IMR-90 (cell line): ENCODE data around the gene RYR3. TPM values are rescaled to one million over a fixed set of nuclear protein-coding genes. Genes with fewer than 3 reads are reported as not detected.

Experiments
- ATAC-seq: fragments of 200-7000 bp; cut with Tn5 transposase; 2 replicates; pipeline ENCODE4 v1.9.1; 2020; ENCODE audit warnings: low read depth, mild to moderate bottlenecking, moderate library complexity
- BruUV-seq: library from RNA; stranded (reverse); fragments of 400-500 nt; replicated peaks from 2 replicates; lab custom pipeline; 2021; lab: Mats Ljungman, UMichigan
- CTCF ChIA-PET: fragments of 300-600 bp; formaldehyde crosslinking; extraction: SDS; loops from one replicate; lab custom pipeline; 2021; ENCODE audit warnings: antibody characterized with exemption; lab: Yijun Ruan, JAX
- POLR2A ChIA-PET: fragments of 300-600 bp; sonication (Branson Sonifier 250); formaldehyde crosslinking; loops from one replicate; lab custom pipeline; 2022; ENCODE audit warnings: antibody characterized with exemption; ENCODE audit not compliant: unreplicated experiment; lab: Charles Lee
- DNase-seq: peaks from one replicate; pipeline ENCODE4 v3.0.0; 2013
- H2AFZ ChIP-seq: replicated peaks from 2 replicates; pipeline ENCODE3; 2013; ENCODE audit warnings: low read length, mild to moderate bottlenecking; ENCODE audit not compliant: poor library complexity
- H2AK5ac ChIP-seq: 2 replicates; pipeline ENCODE4 v1.6.1; 2013; ENCODE audit warnings: low read depth, low read length, inconsistent platforms
- H2AK9ac ChIP-seq: replicated peaks from 2 replicates; pipeline ENCODE3; 2013; ENCODE audit warnings: mild to moderate bottlenecking, low read depth, low read length, moderate library complexity; ENCODE audit not compliant: poor library complexity
- H2BK120ac ChIP-seq: 2 replicates; pipeline ENCODE4 v1.6.1; 2013; ENCODE audit warnings: low read depth, low read length, inconsistent platforms
- H2BK15ac ChIP-seq: 3 replicates; pipeline ENCODE4 v1.6.1; 2013; ENCODE audit warnings: low read depth, low read length, inconsistent platforms
- H2BK20ac ChIP-seq: 2 replicates; pipeline ENCODE4 v1.6.1; 2013; ENCODE audit warnings: low read depth, mild to moderate bottlenecking, inconsistent platforms, low read length, moderate library complexity
- H2BK5ac ChIP-seq: 2 replicates; pipeline ENCODE4 v1.6.1; 2013; ENCODE audit warnings: mild to moderate bottlenecking, low read depth, low read length, inconsistent platforms; ENCODE audit not compliant: poor library complexity, severe bottlenecking
- H3K14ac ChIP-seq: replicated peaks from 2 replicates; pipeline ENCODE4 v1.6.1; 2013; ENCODE audit warnings: low read depth, low read length, inconsistent platforms
- H3K18ac ChIP-seq: 2 replicates; pipeline ENCODE4 v1.6.1; 2013; ENCODE audit warnings: low read depth, low read length, control low read depth
- H3K23ac ChIP-seq: 2 replicates; pipeline ENCODE4 v1.6.1; 2013; ENCODE audit warnings: low read depth, low read length, inconsistent platforms
- H3K27ac ChIP-seq: 2 replicates; pipeline ENCODE4 v1.5.1; 2013; ENCODE audit warnings: mild to moderate bottlenecking, control low read depth, low read length; ENCODE audit not compliant: insufficient read depth
- H3K27me3 ChIP-seq: 2 replicates; pipeline ENCODE4 v1.6.1; 2013; ENCODE audit warnings: low read length; ENCODE audit not compliant: control insufficient read depth, insufficient read depth
- H3K36me3 ChIP-seq: 2 replicates; pipeline ENCODE4 v1.6.1; 2013; ENCODE audit warnings: low read length, mixed read lengths; ENCODE audit not compliant: control insufficient read depth, insufficient read depth
- H3K4ac ChIP-seq: 2 replicates; pipeline ENCODE4 v1.6.1; 2013; ENCODE audit warnings: low read depth, low read length, inconsistent platforms
- H3K4me1 ChIP-seq: 2 replicates; pipeline ENCODE4 v1.6.1; 2013; ENCODE audit warnings: low read length, mixed read lengths; ENCODE audit not compliant: control insufficient read depth, insufficient read depth
- H3K4me2 ChIP-seq: 2 replicates; pipeline ENCODE4 v1.6.1; 2013; ENCODE audit warnings: low read depth, mild to moderate bottlenecking, control low read depth, low read length, moderate library complexity
- H3K4me3 ChIP-seq: 2 replicates; pipeline ENCODE4 v1.5.1; 2013; ENCODE audit warnings: low read depth, mild to moderate bottlenecking, control low read depth, low read length, moderate library complexity; ENCODE audit not compliant: insufficient read depth
- H3K56ac ChIP-seq: 2 replicates; pipeline ENCODE4 v1.6.1; 2013; ENCODE audit warnings: low read length, inconsistent platforms; ENCODE audit not compliant: insufficient read depth; ENCODE audit errors: extremely low read depth
- H3K79me1 ChIP-seq, 2 experiments: 2 replicates each; pipeline ENCODE4 v1.6.1; 2013; ENCODE audit warnings: low read length in 2 of 2, inconsistent platforms in 1 of 2, low read depth in 1 of 2
- H3K9ac ChIP-seq: 2 replicates; pipeline ENCODE4 v1.6.1; 2013; ENCODE audit warnings: low read depth, low read length, control low read depth
- H3K9me1 ChIP-seq: 2 replicates; pipeline ENCODE4 v1.6.1; 2013; ENCODE audit warnings: low read length, inconsistent platforms; ENCODE audit not compliant: insufficient read depth
- H3K9me3 ChIP-seq: 2 replicates; pipeline ENCODE4 v1.6.1; 2013; ENCODE audit warnings: low read length; ENCODE audit not compliant: control insufficient read depth, insufficient read depth
- H4K20me1 ChIP-seq: 2 replicates; pipeline ENCODE4 v1.6.1; 2013; ENCODE audit warnings: low read length, inconsistent platforms; ENCODE audit not compliant: insufficient read depth
- H4K5ac ChIP-seq: 2 replicates; pipeline ENCODE4 v1.6.1; 2013; ENCODE audit warnings: mild to moderate bottlenecking, low read depth, low read length, control low read depth
- H4K8ac ChIP-seq, 2 experiments: 2 replicates each; pipeline ENCODE4 v1.6.1; 2013; ENCODE audit warnings: low read depth in 2 of 2, low read length in 2 of 2, control low read depth in 1 of 2, inconsistent platforms in 1 of 2
- H4K91ac ChIP-seq: 2 replicates; pipeline ENCODE4 v1.6.1; 2013; ENCODE audit warnings: low read depth, low read length, inconsistent platforms; ENCODE audit not compliant: insufficient read depth
- BHLHE40 ChIP-seq: fragments of 150-350 bp; IDR thresholded peaks from 2 replicates; pipeline ENCODE4 v1.6.1; 2016; ENCODE audit warnings: mild to moderate bottlenecking, low read depth, low read length
- CEBPB ChIP-seq: IDR thresholded peaks from 2 replicates; pipeline ENCODE4 v1.6.1; 2012; ENCODE audit warnings: low read depth, low read length, improper control_type of control experiment
- FOS ChIP-seq: fragments of 150-350 bp; IDR thresholded peaks from 2 replicates; pipeline ENCODE4 v1.6.1; 2016; ENCODE audit warnings: low read depth, low read length
- MAZ ChIP-seq: IDR thresholded peaks from 2 replicates; pipeline ENCODE4 v1.6.1; 2012; ENCODE audit warnings: low read depth, mild to moderate bottlenecking, low read length, improper control_type of control experiment, moderate library complexity, borderline replicate concordance
- MXI1 ChIP-seq: IDR thresholded peaks from 2 replicates; pipeline ENCODE4 v1.6.1; 2012; ENCODE audit warnings: low read depth, mild to moderate bottlenecking, low read length, moderate library complexity, borderline replicate concordance
- NFE2L2 ChIP-seq: fragments of 150-350 bp; IDR thresholded peaks from 2 replicates; pipeline ENCODE4 v1.6.1; 2016; ENCODE audit warnings: low read depth, mild to moderate bottlenecking, low read length
- POLR2A ChIP-seq: IDR thresholded peaks from 2 replicates; pipeline ENCODE4 v1.6.1; 2012; ENCODE audit warnings: mild to moderate bottlenecking, low read depth, low read length
- RAD21 ChIP-seq: IDR thresholded peaks from 2 replicates; pipeline ENCODE4 v1.6.1; 2012; ENCODE audit warnings: low read length, improper control_type of control experiment
- RCOR1 ChIP-seq: IDR thresholded peaks from 2 replicates; pipeline ENCODE4 v1.6.1; 2012; ENCODE audit warnings: mild to moderate bottlenecking, low read length, improper control_type of control experiment; ENCODE audit not compliant: insufficient replicate concordance
- RFX5 ChIP-seq: IDR thresholded peaks from 2 replicates; pipeline ENCODE4 v1.8.0; 2012; ENCODE audit warnings: low read depth, mild to moderate bottlenecking, low read length, moderate library complexity
- WGBS, 2 experiments: methylation state at CpG; one replicate each; pipeline versions ENCODE4 v1.1.5 to v1.1.7; 2013; ENCODE audit warnings: missing lambda C conversion rate in 2 of 2; ENCODE audit not compliant: insufficient read length in 1 of 2; ENCODE audit errors: extremely low coverage in 2 of 2; 5-methylcytosine and 5-hydroxymethylcytosine counted together
- dilution Hi-C: fragments of 300-500 bp; cut with HindIII; formaldehyde crosslinking; loops from one replicate; pipeline ENCODE4 v1.14.3; 2018; ENCODE audit warnings: low sequenced_read_pairs; ENCODE audit not compliant: unreplicated experiment
- in situ Hi-C: fragments of 300-500 bp; cut with MboI; formaldehyde crosslinking; loops from 3 replicates; pipeline ENCODE4 v1.14.3; 2019; ENCODE audit warnings: low sequenced_read_pairs, inconsistent platforms, mixed read lengths
- intact Hi-C: fragments of 100-400 bp; cut with micrococcal nuclease; formaldehyde crosslinking; loops from 2 replicates; pipeline ENCODE4 v1.10.0; 2022
- polyA plus RNA-seq, 3 experiments: library from polyadenylated mRNA; depleted of rRNA; stranded (reverse); fragments of >200 nt; gene quantifications; 2 replicates each; pipeline ENCODE4 v1.2.3, GENCODE V29; 2012; ENCODE audit warnings: low replicate concordance in 1 of 3
- total RNA-seq: library from RNA; depleted of rRNA; stranded (reverse); fragments of >200 nt; gene quantifications from 2 replicates; pipeline ENCODE4 v1.2.3, GENCODE V29; 2012
- TF ChIP-seq, protein P1 (sequence below): fragments of 150-350 bp; IDR thresholded peaks from 2 replicates; pipeline ENCODE4 v1.6.1; 2016; ENCODE audit warnings: low read depth, mild to moderate bottlenecking, low read length, moderate library complexity, borderline replicate concordance
- TF ChIP-seq, protein P2 (sequence below): fragments of 150-350 bp; IDR thresholded peaks from 2 replicates; pipeline ENCODE4 v1.6.1; 2017; ENCODE audit warnings: mild to moderate bottlenecking, antibody characterized with exemption, low read length, low read depth

RYR3 gene
- total and polyA plus RNA-seq, 2 of the 4 experiments (the other 2 are of a cell fraction) = 0.18 TPM; not detected in 1

DNA sequence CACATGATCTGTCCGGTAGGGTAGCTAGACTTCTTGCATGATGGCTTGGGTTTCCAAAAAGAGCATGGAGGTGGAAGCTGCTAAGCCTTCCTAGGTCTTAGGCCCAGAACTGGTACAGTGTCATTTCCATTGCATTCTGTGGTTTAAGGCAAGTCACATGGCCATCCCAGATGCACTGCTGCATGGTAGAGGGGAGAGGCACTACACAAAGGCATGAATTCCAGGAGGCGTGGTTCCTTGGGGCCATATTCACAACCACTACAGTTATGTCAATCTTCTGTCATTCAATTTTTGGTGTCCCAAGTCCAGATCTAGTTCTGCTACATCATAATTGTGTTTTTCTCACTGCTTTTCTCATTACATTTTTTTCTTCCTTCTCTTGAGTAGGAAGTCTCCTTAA lies 535.4 kb downstream of the RYR3 start:
- BruUV-seq = no TSS peak
- Histone ChIP-seq H2BK20ac (no peak overlapping the region), H4K20me1 (no peaks in the 10 kb centered on the region), H3K4me2 (no peak overlapping the region), H3K4ac (no peak overlapping the region), H3K9me1 (no peaks in the 10 kb centered on the region), H3K27ac (no peak overlapping the region), H2BK15ac (no peak overlapping the region), H3K9me3 (no peaks in the 10 kb centered on the region), H2BK120ac (no peak overlapping the region), H3K14ac (no peak overlapping the region), H2AK9ac (no peak overlapping the region), H3K4me1 (no peaks in the 10 kb centered on the region), H3K36me3 (no peaks in the 10 kb centered on the region), H3K18ac (no peak overlapping the region), H3K79me1 (no peaks in the 10 kb centered on the region), H3K56ac (no peak overlapping the region), H3K9ac (no peak overlapping the region), H2AK5ac (no peak overlapping the region), H4K91ac (no peak overlapping the region), H3K27me3 (peaks cover 5% of the 10 kb centered on the region), H4K8ac (no peak overlapping the region), H2BK5ac (no peak overlapping the region), H3K4me3 (no peak overlapping the region), H4K5ac (no peak overlapping the region), H2AFZ (no peak overlapping the region), H3K23ac (no peak overlapping the region)
- intact Hi-C loops = no loop called here
- in situ Hi-C loops = no loop called here
- DNase-seq (no peak), ATAC-seq (no peak)
- ChIA-PET CTCF (interaction anchor here (0.9 kb wide), 1 partner anchor 13 kb away, joined by 3 read pairs; no protein-coding TSS in a partner anchor), POLR2A (no interaction called here)
- WGBS, 2 experiments = no CpG with 5 or more reads among the region's 2 CpGs
- TF ChIP-seq BHLHE40 (no peak), CEBPB (no peak), RAD21 (no peak), MAZ (no peak), RCOR1 (no peak), MXI1 (no peak), RFX5 (no peak), FOS (no peak), NFE2L2 (no peak), POLR2A (no peak)
- TF ChIP-seq, protein P1, sequence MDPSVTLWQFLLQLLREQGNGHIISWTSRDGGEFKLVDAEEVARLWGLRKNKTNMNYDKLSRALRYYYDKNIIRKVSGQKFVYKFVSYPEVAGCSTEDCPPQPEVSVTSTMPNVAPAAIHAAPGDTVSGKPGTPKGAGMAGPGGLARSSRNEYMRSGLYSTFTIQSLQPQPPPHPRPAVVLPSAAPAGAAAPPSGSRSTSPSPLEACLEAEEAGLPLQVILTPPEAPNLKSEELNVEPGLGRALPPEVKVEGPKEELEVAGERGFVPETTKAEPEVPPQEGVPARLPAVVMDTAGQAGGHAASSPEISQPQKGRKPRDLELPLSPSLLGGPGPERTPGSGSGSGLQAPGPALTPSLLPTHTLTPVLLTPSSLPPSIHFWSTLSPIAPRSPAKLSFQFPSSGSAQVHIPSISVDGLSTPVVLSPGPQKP = no peak
- TF ChIP-seq, protein P2, sequence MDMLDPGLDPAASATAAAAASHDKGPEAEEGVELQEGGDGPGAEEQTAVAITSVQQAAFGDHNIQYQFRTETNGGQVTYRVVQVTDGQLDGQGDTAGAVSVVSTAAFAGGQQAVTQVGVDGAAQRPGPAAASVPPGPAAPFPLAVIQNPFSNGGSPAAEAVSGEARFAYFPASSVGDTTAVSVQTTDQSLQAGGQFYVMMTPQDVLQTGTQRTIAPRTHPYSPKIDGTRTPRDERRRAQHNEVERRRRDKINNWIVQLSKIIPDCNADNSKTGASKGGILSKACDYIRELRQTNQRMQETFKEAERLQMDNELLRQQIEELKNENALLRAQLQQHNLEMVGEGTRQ = no peak
- dilution Hi-C loops = no loop called here
